ENCODE data around the gene SF3B2.
"Not testable (repeated sequence)": the region's sequence is repeated elsewhere in the genome, so short reads cannot be mapped to it uniquely, and the experiment has no call there.

Gene SF3B2

DNA sequence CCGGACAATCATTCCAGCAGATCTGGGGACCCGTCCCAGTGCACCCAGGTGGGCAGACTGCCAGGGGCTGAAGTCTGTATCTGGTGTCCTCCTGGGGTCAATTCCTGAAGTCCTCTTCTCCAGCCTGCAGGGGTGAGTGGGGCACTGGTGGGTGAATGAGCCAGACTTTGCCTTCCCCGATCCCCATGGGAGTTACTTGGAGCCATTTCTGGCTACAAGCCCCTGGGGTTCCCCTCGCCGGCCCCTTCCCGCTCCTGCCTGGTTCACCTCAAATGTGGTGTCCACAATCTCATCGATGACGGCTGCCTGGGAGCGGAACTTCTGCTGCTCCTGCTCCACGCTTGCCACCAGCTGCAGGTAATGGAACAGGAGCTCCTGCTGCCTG is 35.4 kb upstream of the SF3B2 start:
- DNase-seq: no peak

DNA sequence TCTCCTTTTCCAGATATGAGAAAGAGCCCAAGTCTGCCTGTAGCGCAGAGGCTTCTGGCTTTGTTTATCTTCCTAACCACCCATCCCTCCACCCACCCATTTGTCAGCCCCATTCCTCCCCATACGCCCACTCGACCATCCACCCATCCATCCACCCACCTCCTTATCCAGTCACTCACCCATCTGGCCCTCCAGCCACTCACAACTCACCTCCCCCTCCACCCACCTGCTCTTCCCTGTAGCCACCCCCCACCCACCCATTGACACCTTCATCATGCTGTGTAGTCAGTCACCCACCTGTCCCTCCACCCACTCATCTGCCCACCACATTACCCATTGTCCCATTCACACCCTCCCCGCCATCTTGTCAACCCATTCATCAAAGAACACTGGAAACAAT is 34.8 kb upstream of the SF3B2 start:
- peak; percentile 50 for DNase-seq

DNA sequence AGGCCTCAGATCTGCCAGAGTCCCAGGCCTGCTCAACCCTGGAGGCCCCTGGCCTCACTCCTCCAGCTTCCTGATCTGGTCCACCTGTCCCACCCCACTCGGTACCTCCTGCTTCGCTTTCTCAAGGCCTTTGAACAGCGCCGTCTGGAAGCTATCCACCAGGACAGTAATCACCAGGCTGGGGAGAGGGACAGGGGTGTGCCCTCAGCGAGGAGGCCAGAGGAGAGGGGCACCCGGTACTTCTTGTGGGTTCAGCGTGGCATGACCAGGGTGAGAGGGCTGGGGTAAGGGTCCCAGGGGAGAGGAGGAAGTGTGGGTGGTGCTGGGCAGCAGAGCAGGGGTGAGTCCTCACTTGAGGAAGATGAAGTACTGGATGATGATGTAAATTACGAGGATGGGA is 32.0 kb upstream of the SF3B2 start:
- DNase-seq: no peak

DNA sequence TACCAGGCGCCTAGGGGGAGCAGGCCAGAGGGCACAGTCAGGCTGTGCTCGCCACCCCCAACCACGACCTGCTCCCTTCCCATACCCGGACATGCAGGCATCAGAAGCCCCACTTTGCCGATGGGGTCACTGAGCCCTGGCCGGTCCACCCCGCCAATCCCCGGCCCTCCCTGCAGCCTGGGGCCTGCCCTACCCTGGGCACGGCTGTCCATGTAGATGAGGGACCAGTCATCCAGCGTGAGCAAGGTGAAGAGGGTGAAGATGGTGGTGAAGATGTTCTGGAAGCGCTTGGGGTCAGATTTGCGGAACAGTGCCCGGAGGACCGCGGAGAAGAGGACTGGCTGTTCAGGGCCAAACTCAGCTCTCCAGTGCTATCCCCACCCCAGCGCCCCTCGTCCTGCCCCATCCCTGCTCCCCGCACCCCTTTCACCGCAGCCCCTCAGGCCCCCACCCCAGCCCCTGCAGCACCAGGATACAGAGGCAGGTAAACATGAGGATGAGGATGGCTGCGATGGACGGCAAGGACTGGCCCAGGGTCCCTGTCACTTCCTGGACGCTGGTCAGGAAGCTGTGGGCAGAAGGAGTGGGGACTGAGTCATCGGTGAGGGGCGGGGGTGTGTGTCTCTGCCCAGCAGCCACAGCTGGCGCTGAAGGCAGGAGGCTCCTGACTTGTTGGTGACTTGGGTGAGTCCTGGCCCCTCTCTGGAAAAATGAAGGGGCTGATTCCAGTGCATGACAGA is 31.4 kb upstream of the SF3B2 start:
- peak; percentile 67 for DNase-seq

DNA sequence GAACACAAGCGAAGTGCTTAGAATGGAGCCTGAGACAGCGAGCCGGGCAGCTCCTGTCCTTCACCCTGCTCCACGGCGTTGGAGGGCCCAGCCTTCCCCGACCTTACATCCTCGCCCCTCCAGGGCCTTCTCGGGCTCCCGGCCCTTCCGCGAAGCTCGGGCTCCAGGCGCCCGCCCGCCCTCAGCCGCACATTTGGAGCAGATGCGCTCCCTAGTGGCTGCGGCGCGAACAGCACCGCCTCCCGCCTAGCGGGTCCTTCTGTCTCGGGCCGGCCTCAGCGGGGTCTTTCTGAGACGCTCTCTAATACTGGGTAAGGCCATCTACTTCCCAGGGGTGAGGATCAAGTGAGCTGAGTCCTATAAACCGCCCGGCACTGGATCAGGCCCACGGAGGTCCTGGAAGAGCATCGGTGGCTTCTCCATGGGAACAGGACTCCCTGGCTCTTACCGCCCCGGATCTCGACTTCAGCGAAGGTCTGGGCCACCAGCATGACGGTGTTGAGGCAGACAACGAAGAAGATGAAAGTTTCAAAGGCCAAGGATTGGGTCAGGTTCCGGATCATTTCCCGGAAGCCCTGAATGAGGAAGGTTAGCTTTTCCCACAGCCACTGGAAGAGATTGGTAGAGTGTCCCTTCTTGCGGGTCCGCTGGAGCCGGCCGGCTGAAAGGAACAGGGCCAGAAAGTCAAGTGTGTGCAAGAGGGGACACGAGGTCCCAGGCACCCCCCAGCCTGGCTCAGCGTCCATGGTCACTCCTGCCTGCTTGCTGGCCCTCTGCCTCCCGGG is 29.6 kb upstream of the SF3B2 start:
- DNase-seq: peak; percentile 70

DNA sequence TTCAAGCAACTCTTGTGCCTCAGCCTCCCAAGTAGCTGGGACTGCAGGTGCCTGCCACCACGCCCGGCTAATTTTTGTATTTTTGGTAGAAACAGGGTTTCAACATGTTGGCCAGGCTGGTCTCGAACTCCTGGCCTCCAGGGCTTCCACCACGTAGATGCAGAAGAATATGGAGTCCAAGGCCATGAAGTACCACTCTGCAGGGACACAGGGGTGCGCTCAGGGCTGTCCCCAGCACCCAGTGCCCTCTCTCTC is 29.1 kb upstream of the SF3B2 start:
- DNase-seq: not testable (repeated sequence)

DNA sequence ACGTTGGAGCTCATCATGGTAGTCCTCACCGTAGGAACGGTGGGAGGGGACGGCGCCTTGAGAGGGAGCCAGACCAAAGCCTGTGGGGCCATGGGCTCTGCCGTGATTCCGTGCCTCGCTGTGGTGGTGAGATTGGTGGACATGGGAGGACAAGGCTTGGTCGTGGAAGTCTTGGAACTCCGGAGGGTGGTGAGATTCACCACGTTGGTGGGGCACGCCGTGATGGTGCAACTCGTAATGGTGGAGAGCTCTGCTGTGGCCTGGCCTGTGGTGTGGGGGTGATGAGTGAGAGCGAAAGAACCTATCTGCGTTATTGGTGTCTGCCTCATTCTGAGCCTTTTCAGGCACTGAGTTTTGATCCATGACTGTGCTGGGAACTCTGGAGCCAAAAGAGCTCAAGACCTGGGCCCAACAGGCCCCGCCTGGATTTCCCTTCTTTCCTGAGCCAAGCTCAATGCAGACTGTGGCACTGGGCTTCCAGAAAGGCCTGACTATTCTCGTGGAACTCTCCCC is 26.1 kb upstream of the SF3B2 start, which contains the start of gene CATSPER1:
Gene CATSPER1, minus strand, starts transcription at position 463 of the 513 bp plus-strand sequence. Its CDS starts 100 bp downstream, at position 363.
- DNase-seq: no peak

DNA sequence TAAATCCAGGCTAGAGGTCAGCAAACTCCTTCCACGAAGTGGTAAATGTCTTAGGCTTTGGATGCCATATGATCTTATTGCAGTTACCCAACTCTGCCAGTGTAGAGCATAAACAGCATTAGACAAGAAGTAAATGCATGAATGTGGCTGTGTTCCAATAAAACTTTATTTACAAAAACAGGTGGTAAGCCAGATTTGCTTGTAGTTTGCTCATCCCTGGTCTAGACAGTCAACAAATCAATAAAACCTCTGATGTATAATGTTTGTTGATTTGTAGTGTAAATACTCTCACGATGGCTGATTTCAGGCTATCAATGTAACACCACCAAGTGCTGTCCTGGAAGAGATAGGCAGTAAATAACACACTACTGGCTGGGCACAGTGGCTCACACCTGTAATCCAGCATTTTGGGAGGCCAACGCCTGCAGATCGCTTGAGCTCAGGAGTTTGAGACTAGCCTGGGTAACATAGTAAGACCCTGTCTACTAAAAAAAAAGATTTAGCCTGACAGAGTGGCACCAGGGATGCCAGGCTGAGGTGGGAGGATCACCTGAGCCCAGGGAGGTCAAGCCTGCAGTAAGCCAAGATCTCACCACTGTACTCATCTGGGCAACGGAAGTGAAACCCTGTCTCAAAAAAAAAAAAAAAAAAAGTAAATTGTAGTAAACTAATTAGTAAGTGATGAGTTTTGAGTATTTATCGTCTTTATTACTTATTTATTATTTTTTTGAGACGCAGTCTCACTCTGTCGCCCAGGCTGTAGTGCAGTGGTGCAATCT is 19.0 kb upstream of the SF3B2 start:
- no peak for DNase-seq

DNA sequence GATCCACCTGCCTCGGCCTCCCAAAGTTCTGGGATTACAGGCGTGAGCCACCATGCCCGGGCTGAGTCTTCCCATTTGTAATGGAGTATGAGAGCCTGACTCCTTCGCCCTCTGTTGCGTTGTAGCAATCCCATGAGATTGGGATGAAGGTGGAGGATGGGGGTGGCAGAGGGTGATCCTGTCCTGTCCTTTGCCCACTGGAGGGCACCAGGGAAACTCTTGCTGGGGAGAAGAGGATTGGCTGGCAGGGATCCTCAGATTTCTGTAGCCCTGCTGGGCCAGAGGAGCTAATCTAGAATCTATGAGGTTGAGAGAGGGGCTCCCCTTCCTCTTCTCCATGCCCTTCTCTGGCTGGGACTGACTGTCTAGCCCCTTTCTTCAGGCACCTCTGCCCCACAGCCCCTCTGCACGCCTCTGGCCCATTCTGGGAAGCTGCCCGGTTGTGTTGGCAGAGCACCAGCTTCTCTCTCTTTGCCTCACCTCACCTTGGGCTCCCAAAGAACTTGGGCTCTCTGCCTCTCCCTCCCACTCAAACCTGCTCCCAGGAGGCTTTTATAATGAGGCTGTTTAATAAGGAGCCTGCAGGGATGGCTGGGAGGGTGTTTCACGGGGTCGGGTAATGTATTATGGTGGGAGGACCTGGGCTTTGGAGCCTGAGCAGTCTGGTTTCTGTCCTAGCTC is 16.4 kb upstream of the SF3B2 start:
- no peak for DNase-seq

DNA sequence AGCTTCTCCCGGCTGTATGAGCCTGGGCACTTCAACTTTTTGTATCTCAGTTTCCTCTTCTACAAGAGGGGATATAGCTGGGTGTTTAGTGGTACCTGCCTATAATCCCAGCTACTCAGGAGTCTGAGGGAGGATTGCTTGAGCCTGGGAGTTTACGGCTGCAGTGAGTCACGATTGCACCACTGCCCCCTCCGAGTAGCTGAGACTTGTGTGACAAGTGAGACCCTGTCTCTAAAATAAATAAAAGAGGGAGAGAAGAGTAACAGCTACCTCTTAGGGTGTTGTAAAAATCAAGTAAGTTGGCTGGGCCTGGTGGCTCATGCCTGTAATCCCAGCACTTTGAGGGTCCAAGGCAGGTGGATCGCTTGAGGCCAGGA is 15.8 kb upstream of the SF3B2 start:
- DNase-seq: no peak

DNA sequence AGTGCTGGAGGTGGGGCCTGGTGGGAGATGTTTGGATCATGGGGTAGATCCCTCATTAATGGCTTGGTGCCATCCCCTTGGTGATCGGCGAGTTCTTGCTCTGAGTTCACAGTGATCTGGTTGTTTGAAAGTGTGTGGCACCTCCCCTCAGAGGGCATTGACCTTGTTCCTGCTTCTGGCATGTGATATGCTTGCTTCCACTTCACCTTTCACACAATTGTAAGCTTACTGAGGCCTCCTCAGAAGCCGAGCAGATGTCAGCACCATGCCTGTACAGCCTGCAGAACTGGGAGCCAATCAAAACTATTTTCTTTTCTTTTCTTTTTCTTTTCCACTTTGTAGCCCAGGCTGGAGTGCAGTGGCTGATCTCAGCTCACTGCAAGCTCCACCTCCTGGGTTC is 14.8 kb upstream of the SF3B2 start:
- DNase-seq: no peak

DNA sequence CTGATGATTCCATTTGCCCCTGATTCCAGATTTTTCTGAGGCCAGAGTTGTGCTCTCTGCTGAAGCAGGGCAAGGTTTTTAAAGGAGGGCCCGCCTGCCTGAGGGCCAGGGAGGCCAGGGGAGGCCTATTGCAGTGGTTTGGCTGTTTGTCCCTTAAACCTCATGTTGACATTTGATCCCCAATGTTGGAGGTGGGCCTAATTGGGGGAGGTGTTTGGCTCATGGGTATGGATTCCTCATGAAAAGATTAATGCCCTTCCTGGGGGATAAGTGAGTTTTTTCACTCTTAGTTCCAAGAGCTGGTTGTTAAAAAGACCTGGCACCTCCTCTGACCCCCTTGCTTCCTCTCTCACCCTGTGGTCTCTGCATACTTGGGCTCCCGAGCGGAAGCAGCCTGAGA is 12.4 kb upstream of the SF3B2 start:
- DNase-seq: no peak

DNA sequence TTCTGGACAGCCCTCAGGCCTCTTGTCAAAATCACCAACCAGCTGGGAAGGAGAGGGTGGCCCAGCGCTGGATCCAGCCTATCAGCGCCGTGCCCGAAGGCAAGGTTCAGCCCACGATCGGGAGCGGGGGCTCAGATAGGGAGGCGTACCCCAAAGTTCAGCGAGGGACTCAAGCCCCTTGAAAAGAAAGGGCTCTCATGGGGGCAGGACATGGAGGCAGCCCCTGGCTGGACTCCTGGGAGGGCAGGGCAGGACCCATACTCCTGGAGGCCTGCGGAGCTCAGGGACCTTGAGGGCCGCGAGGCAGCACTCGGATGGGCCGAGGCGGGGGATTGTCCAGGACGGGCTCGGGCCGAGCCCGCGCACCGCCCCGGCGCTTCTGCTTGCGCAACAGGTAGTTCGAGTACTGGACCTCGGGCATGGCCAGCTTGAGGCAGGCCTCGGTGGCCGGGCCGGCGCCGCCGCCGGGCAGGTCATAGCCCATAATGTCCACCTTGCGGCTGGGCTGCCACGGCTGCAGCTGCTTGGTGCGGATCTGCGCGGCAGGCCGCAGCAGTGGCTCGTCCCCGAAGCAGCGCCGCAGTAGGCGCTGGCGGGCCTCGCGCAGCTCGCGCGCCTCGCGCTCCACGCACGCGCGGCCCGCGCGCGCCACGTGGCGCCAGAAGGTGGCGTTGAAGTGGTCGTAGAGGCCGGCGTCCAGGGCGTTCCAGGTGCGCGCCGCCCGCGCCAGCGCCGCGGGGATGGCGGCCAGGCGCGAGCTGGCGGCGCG is 9.8 kb upstream of the SF3B2 start:
- no peak for DNase-seq

DNA sequence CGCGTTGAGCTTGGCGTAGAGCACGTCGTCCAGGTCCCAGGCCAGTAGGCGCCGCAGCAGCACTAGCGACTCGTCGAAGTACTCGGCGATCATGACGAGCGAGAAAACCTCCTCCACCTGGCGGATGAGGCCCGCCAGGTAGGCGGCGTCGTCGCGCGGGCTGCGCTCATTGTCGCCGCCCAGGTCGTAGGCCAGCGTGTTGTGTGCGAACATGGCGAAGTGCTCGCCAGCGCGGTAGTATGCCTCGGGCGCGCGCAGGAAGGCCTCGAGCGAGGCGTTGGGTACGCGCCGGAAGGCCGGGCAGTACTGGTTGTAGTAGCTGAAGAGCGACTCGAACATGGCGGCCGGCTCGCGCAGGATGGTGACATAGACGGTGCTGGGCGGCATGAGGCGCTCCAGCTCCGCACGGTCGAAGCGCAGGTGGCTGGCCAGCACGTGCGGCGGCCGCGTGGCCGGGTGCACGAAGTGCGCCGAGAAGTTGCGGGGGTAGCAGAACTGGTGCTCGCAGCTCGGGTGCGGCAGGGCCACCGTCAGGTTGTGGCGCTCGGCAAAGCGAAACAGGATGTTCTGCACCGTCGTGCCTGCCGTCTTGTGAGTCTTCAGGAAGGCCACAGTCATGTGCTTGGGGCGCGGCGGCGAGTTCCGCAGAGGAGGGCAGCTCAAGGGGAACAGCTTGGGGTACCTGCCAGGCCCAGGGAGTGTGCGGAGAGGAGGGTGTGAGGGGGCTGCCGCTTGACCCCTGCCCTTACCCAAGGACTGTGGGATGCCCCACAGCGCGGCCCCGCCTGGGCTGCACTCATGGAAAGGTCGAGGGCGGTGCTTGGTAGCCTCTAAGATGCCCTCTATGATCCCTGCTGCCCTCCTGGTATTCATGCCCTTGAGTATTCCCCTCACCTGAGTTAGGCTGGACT is 8.9 kb upstream of the SF3B2 start:
- DNase-seq: no peak

DNA sequence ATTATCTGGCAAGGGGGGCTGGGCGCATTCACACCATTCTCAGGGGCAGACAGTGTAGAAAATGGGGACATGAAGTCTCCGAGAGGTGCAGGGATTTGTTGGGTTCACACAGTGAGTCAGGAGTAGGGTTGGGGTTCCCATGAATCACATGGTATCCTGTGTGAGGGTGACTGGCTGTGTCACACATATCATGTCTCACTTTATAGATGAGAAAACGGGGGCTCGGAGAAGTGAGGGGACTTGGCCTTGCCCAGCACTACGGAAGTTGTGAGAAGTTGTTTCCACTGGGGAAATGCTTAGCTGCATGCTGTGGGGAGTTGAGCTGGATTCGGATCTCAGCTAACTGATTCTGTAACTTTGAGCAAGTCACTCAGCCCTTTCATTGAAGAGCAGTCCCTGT is 7.4 kb upstream of the SF3B2 start:
- no peak for DNase-seq

DNA sequence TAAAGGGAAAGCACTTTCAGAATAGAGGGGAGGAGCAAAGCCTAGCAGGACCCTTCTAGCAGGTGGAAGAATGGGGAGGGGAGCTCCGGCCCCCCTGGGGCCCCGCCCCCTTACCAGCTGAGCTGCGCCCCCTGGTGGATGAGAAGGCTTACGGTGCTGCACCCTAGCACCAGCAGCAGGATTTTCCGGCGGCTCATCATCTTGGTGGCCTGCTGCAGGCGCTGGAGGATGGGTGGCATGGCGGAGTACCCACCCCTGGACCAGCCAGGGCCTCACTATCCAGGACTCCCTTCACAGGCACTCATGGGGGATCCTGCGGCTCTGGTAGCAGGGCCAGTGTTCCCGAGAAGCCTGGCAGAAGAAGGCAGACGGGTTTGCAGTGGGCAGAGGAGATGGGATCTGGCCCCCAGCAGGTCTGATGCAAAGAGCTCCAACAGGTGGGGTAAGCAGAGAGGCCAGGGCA is 7.0 kb upstream of the SF3B2 start:
- peak; percentile 72 for DNase-seq

DNA sequence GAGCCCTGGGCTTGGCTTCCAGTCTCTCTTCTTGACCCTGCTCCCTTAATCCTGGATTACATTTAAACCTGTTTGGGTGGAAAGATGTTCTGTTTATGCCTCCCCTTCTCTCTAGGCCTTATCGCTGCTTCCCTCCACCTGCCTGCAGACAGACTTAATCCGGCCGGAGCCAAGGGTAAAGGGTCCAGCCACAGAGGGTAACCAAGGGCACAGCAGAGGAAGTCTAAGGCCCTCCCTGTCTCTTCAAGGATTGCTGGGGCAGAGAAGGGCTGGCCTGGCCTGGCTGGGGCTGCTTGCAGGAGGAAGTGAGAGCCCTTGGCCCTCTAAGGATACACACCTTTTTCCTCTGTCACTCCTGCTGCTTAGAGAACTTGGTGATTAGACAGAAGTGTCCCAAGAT is 5.3 kb upstream of the SF3B2 start:
- DNase-seq: no peak

DNA sequence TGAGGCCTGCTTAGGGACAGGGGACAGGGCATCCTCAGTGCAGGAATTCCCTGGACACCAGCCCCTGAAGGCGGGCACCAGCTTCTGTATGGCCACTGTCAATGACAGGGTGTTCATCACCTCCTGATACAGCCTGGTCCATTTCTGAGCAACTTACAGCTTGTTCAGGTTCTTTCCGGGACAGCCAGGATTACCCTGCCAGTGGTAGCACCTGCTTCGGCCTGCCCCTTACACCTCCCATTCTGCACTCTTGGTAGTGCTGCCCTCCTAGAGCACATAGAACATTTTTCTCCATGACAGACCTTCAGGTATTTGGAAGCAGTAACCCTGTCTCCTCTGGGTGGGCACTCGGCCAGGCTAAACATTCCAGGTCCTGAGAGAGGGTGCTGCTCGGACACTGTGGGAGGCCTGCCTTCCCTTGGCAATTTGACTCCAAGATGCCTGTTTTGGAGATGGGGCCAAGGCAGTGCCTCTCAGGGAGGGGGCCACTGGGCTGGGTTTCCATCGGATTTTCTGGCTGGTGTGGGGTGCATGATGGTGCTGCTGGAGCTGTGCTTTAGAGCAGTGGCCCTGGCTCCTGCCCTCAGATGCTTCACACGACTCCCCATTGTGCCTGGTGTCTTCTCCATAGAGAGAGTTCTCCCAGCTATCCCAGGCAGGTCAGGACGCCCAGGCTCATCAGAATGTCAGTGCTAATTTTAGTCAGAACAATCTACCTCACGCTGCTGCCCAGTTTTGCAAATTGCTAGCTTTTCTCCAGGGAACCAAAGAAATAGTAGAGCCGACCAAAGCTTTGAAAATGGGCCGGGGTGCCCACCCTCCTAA is 4.4 kb upstream of the SF3B2 start:
- no peak for DNase-seq

DNA sequence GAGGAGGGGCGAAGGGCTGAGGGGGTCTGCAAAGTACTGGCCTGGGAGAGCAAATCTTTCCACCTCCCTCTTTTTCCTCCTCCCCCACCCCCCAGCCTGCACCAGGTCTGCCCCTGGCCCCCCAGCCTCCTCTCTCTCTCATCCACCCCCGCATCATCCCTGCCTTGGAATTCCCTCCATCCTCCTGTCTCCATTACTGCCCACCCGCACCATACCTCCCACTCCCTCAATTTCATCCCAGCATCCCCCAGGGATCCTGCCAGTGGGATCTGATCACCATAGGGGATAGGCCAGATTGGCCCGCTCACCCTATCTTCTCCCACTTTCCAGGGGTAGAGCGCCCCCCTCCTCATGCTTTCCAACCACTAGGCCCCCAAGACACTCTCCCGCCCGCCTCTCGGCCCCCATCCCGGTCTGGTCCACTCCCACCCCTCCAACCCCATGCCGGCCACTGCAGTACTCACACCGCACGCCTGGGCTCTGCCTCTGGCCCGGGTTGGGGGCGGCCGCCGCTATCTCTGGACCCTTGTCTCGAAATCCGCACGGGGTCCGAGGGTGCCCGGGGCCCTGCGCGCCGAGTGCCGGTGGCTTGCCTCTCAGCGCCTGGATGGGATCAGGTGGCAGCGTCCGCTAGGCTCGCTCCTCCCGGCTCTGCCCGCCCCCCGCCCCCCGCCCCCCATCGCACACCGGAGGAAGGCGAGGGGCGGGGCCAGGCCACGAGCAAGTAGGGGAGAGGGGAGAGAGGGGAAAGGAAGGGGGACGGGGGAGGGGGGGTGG is 3.4 kb upstream of the SF3B2 start, which contains the start of gene GAL3ST3:
Gene GAL3ST3, minus strand, starts transcription at position 615 of the 777 bp plus-strand sequence. CDS start 3,746 bp downstream, outside the sequence.
- no peak for DNase-seq

Data from hematopoietic multipotent progenitor cell treated with erythropoietin and hydrocortisone succinate and interleukin-3 and kit ligand, for 8 days (in vitro differentiated cells).